Stimulated activated CD4-positive, alpha-beta T cell treated with anti-CD3 and anti-CD28 coated beads, Interleukin-2, amount 100 ng/mL, for 24 hours (primary cell): Measurements from ENCODE around the gene HYI.
"Not testable (repeated sequence)": the region's sequence is repeated elsewhere in the genome, so short reads cannot be mapped to it uniquely, and the experiment has no call there.

Experiments used
- DNase-seq, 2 donors: peaks; one replicate each; pipeline ENCODE4 v3.0.0-alpha.2; 2020

HYI gene

GRCh38 chr1:43453442-43454269 is at the start of gene HYI:
Gene HYI, minus strand, starts transcription at chr1:43453931. Its CDS starts 138 bp downstream, at chr1:43453793.
- peak; percentile 71 to 77 for DNase-seq

GRCh38 chr1:43501806-43502205 is 48.1 kb upstream of the HYI start:
- not testable (repeated sequence) for DNase-seq

- DNase-seq, result no peak
Measured at GRCh38 chr1:43499898-43500297, 46.2 kb upstream of the HYI start.

- no peak for DNase-seq
Measured at GRCh38 chr1:43495204-43495603, 41.5 kb upstream of the HYI start.

DNA sequence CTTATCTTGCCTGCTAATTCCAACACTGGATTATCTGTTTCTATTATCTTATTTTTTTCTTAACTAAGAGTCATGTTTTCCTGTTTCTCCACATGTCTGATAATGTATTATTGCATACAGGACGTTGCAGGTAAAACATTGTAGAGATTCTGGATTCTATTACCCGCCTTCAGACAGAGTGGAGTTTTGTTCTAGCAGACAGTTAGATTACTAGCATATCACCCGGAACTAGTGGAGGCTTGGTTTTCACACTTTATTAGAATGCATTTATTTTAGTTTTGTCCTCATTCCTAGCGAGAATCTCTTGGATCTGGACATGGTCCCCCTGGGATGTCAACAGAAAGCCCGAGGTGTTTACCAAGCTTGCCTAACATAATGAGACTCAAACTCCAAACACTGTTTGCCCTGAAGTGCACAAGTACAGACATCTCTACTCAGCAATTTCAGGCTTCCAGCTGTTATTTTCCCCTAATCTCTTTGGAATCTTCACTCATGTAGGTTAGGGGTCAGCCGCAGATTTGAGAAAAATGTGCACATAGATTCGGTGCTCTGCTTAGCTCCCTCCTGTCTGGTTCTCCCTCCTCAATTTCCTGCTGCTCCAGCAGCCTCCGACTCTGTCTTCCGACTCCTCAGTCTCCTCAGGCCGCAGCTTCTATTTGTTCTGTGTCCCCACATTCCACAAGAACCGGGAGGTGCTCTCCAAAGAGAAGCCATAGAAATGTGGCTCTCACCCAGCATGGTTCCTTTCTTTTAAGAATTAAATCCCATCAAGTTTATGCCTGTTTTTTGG is 40.1 kb upstream of the HYI start:
- no peak for DNase-seq

- no peak for DNase-seq
Measured at GRCh38 chr1:43492826-43493225, 39.1 kb upstream of the HYI start.

DNA sequence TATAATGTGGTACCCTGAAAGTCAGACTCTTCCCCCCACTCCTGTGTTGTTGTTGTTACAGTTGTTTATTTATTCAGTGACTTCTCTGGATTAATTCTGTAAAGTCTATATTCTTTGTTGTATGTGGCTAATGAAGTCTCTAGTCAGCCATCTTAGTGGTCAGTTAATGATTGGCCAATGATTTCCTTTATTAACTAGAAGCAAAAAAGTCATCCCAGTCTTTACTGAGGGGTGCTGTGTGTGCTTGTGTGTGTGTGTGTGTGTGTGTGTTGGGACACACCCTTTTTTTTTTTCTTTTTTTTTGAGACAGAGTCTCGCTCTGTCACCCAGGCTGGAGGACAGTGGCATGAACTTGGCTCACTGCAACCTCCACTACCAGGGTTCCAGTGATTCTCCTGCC is 37.3 kb upstream of the HYI start:
- DNase-seq, result no peak

DNA sequence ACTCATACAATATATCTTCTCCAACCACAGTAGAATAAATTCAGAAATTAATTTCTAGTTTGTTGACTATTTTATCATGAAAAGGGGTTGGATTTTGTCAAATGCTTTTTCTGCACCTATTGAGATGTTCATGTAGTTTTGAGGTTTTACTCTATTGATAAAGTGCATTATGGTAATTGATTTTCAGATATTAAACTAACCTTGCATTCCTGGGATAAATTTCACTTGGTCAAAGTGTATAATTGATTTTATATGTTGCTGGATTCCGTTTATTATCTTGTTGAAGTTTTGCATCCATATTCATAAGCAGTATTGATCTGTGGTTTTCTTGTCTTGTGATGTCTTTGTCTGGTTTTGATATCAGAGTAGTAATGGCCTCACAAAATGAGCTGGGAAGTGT is 34.4 kb upstream of the HYI start:
- no peak for DNase-seq

- no peak for DNase-seq
Measured at GRCh38 chr1:43484367-43484766, 30.6 kb upstream of the HYI start.

DNA sequence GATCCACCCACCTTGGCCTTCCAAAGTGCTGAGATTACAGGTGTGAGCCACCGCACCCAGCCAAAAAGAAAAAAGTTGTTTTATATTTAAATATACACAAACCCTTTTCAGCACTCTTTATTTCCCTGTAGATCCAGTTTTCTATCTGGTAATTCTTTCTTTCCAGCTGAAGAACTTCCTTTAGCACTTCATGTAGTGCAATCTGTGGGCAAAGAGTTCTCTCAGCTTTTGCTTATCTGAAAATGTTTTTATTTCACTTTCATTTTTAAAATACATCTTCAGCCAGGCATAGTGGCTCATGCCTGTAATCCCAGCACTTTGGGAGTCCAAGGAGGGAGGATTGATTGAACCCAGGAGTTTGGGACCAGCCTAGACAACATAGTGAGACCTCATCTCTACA is 28.5 kb upstream of the HYI start:
- DNase-seq, result no peak

- DNase-seq, result no peak
Measured at GRCh38 chr1:43481491-43481890, 27.8 kb upstream of the HYI start.

- no peak for DNase-seq
Measured at GRCh38 chr1:43479414-43479813, 25.7 kb upstream of the HYI start.

DNA sequence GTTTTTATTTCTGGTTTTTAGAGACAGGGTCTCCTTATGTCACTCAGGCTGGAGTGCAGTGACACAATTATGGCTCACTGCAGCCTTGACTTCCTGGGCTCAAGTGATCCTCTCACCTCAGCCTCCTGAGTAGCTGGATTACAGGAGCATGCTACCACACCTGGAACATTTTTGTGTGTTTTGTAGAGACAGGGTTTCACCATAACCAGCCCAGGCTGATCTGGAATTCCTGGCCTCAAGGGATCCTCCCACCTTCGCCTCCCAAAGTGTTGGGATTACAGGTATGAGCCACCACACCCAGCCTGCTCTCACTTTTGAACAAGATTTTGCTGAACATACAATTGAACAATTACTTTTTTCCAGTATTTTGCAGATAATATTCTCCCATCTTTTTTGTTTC is 24.0 kb upstream of the HYI start:
- DNase-seq, result no peak

DNA sequence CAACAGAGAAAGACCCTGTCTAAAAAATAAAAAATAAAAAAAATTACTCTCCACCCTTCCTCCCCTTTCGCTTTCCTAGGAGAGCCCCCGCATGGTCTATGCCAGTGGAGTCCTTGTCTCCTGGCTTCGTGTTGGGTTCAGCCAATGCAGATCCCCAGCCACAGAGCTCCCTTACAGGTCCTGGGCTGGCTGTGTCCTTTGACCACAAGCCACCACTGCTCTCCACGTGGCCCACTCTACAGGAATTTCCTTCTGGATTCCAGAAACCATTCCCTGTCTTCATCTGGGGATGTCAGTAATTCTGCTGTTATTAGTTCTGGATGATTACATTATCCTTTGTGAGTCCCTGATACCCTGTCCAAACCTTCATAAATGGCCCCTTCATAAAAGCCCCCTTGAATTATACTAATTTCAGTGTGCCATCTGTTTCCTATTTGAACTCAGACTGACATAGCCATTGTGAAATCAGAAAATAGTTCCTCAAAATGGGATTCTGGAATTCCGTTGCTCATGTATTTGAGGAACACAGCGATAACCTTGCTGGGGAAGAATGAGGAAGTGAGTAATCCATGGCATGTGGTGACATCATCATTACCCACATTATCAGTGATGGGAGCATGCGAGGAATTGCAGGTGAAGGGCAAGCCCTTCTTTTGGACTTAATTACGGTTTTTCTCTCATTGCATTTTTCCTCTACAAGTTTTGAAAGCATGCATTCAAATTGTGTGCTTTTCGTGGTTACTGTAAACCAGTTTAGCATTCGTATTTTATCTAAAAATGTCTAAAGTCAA is 22.1 kb upstream of the HYI start:
- DNase-seq, result not testable (repeated sequence)

GRCh38 chr1:43473463-43473862 is 19.7 kb upstream of the HYI start:
- no peak for DNase-seq

GRCh38 chr1:43472463-43473151 is 18.9 kb upstream of the HYI start:
- DNase-seq, result not testable (repeated sequence)

- no peak for DNase-seq
Measured at GRCh38 chr1:43472087-43472462, 18.3 kb upstream of the HYI start.

DNA sequence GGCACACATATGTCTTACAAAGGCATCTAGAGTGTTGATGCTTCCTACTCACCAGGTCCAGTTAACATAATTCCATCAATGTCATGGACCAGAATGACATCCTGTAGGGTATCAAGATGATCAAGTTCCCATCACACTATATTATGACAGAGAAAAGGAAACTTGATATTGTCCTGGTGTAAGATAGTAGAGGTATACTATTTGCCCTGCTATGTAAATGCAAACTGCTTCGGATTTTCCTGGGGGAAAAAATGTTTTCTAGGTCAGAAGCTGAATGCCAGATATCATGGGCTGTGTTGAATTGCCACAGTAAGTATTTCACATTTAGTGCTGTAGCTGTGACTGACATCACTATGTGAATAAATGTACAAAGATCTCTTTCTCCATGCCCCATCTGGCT is 16.2 kb upstream of the HYI start:
- no peak for DNase-seq

GRCh38 chr1:43468414-43468813 is 14.7 kb upstream of the HYI start:
- no peak for DNase-seq

- no peak for DNase-seq
Measured at GRCh38 chr1:43466403-43466802, 12.7 kb upstream of the HYI start.

GRCh38 chr1:43465505-43466067 is 11.9 kb upstream of the HYI start:
- no peak for DNase-seq
